MCF 10A (cell line): Measurements from ENCODE around the gene TCERG1L. TPM values are rescaled to one million over a fixed set of nuclear protein-coding genes. Genes with fewer than 3 reads are reported as not detected.

ENCODE experiments used
- BruUV-seq: library from RNA; stranded (reverse); fragments of 400-500 nt; replicated peaks from 2 replicates; lab custom pipeline; 2021; lab: Mats Ljungman, UMichigan
- CTCF ChIA-PET: fragments of 300-600 bp; sonication (Branson Sonifier 250); formaldehyde crosslinking; extraction: SDS; loops from one replicate; lab custom pipeline; 2021; ENCODE audit warnings: antibody characterized with exemption, inconsistent platforms; lab: Yijun Ruan, JAX
- POLR2A ChIA-PET: fragments of 300-600, 350-650 bp; sonication (Branson Sonifier 250); formaldehyde crosslinking; extraction: SDS; loops from one replicate; lab custom pipeline; 2020; ENCODE audit warnings: antibody characterized with exemption, inconsistent platforms; lab: Yijun Ruan, JAX
- DNase-seq: peaks from one replicate; pipeline ENCODE4 v3.0.0-alpha.2; 2018; ENCODE audit not compliant: unreplicated experiment
- H3K27ac Mint-ChIP-seq: one replicate; pipeline ENCODE4 v1.8.0; 2022; ENCODE audit warnings: mild to moderate bottlenecking, low read depth, mixed read lengths; ENCODE audit not compliant: unreplicated experiment
- H3K27me3 Mint-ChIP-seq: one replicate; pipeline ENCODE4 v1.8.0; 2022; ENCODE audit warnings: mixed read lengths; ENCODE audit not compliant: insufficient read depth, unreplicated experiment
- H3K36me3 Mint-ChIP-seq: one replicate; pipeline ENCODE4 v1.8.0; 2022; ENCODE audit warnings: mild to moderate bottlenecking, moderate library complexity, mixed read lengths; ENCODE audit not compliant: insufficient read depth, unreplicated experiment
- H3K4me1 Mint-ChIP-seq: one replicate; pipeline ENCODE4 v1.8.0; 2022; ENCODE audit warnings: mixed read lengths; ENCODE audit not compliant: insufficient read depth, unreplicated experiment
- H3K4me3 Mint-ChIP-seq: one replicate; pipeline ENCODE4 v1.8.0; 2022; ENCODE audit warnings: mild to moderate bottlenecking, moderate library complexity, mixed read lengths; ENCODE audit not compliant: unreplicated experiment
- H3K9me3 Mint-ChIP-seq: one replicate; pipeline ENCODE4 v1.8.0; 2022; ENCODE audit warnings: mixed read lengths; ENCODE audit not compliant: unreplicated experiment
- CTCF ChIP-seq: fragments of 200-600 bp; IDR thresholded peaks from one replicate; pipeline ENCODE4 v1.8.0; 2022; ENCODE audit warnings: antibody characterized with exemption, mild to moderate bottlenecking; ENCODE audit not compliant: unreplicated experiment
- intact Hi-C: fragments of 100-400 bp; cut with micrococcal nuclease; formaldehyde crosslinking; loops from 2 replicates; pipeline ENCODE4 v1.14.1; 2022
- total RNA-seq: library from RNA; stranded (reverse); gene quantifications from 2 replicates; pipeline ENCODE4 v1.2.3, GENCODE V29; 2022

The TCERG1L gene
- total RNA-seq, 1 experiment from 2014 or later, result not detected

- no peak for TF ChIP-seq CTCF
- no TSS peak for BruUV-seq
- peaks cover 10% of the 10 kb centered on the region for H3K9me3 Mint-ChIP-seq
- no peak overlapping the region for H3K4me3 Mint-ChIP-seq
- H3K36me3 Mint-ChIP-seq, result no peaks in the 10 kb centered on the region
- no peaks in the 10 kb centered on the region for H3K27me3 Mint-ChIP-seq
- POLR2A ChIA-PET, result no interaction called here
- no peak for DNase-seq
- no peaks in the 10 kb centered on the region for H3K4me1 Mint-ChIP-seq
- intact Hi-C loops, result no loop called here
- CTCF ChIA-PET, result no interaction called here
- no peak overlapping the region for H3K27ac Mint-ChIP-seq
Observed at GRCh38 chr10:131275691-131276090, 35.8 kb downstream of the TCERG1L start.

- no TSS peak for BruUV-seq
Observed at GRCh38 chr10:131274883-131275282, 36.6 kb downstream of the TCERG1L start.

GRCh38 chr10:131274133-131274880 is 37.2 kb downstream of the TCERG1L start:
- no peak for TF ChIP-seq CTCF
- intact Hi-C loops, result no loop called here
- POLR2A ChIA-PET, result no interaction called here

More at GRCh38 chr10:131274883-131275282, 36.6 kb downstream of the TCERG1L start:
- no peak for DNase-seq
- POLR2A ChIA-PET, result no interaction called here
- intact Hi-C loops, result no loop called here
- Mint-ChIP-seq H3K9me3 (peaks cover 18% of the 10 kb centered on the region), H3K27ac (no peak overlapping the region), H3K4me1 (no peaks in the 10 kb centered on the region), H3K27me3 (no peaks in the 10 kb centered on the region), H3K4me3 (no peak overlapping the region), H3K36me3 (peaks cover 7% of the 10 kb centered on the region)
- CTCF ChIA-PET, result no interaction called here
- TF ChIP-seq CTCF, result no peak

GRCh38 chr10:131273476-131273875 is 38.0 kb downstream of the TCERG1L start:
- H3K27ac Mint-ChIP-seq, result no peak overlapping the region
- no peaks in the 10 kb centered on the region for H3K27me3 Mint-ChIP-seq
- no peak overlapping the region for H3K4me3 Mint-ChIP-seq
- peaks cover 32% of the 10 kb centered on the region for H3K9me3 Mint-ChIP-seq
- no peak for DNase-seq
- no peak for TF ChIP-seq CTCF
- POLR2A ChIA-PET, result no interaction called here
- H3K4me1 Mint-ChIP-seq, result no peaks in the 10 kb centered on the region
- BruUV-seq, result no TSS peak
- CTCF ChIA-PET, result no interaction called here
- intact Hi-C loops, result no loop called here
- H3K36me3 Mint-ChIP-seq, result peaks cover 7% of the 10 kb centered on the region

More at GRCh38 chr10:131274133-131274880, 37.2 kb downstream of the TCERG1L start:
- Mint-ChIP-seq H3K27me3 (no peaks in the 10 kb centered on the region), H3K4me1 (no peaks in the 10 kb centered on the region), H3K36me3 (peaks cover 7% of the 10 kb centered on the region), H3K9me3 (peaks cover 23% of the 10 kb centered on the region), H3K4me3 (no peak overlapping the region), H3K27ac (no peak overlapping the region)
- BruUV-seq, result no TSS peak
- CTCF ChIA-PET, result no interaction called here
- no peak for DNase-seq
